ENCODE results near the gene ASB2.

ASB2 gene

DNA sequence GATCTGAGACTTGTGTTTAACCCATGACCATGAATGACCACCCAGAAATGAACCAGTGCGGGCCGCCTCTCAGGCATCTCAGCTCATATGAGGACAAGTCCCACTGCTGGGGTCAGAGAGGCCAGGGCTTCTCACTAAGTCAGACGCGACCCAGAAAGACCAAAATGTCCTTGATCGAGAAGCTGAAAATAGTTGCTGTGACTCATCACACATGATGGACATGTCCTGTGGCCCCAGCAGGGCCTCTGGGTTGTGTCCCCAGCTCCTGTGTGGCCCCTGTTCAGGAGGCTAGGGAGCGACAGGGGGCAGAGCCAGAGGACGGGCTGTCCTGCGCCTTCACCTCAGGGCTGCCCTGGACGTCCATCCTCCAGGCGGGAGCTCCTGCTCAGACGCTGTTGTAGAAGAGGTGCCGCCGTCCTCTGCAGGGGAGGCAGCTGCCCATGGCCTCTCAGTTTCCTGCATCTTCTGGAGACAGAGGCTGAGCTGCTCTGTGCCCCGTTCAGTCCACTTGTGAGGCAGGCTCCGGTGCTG, 78.2 kb downstream of the ASB2 start:
- DNase-seq: no peak

DNA sequence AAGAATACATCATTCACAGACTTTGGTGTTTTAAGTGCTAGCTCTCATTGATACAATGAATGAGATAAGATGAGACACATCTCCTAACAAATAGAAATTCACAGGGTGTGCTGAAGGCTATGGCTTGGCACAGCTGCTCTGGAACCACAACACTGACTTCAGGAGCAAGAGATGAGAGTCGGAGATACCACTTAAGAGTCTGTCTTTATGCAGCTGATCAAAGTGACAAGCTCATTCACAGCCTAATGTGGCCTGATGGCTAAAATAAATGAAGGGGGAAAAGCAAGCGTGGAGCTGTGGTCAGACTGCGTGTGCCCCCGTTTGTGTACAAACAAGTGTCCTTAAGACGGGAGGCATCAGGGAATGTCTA, 78.9 kb downstream of the ASB2 start:
- DNase-seq: no peak

GRCh38 chr14:93895023-93895604, 81.3 kb downstream of the ASB2 start:
- no peak for DNase-seq

- no peak for DNase-seq
Measured at GRCh38 chr14:93893661-93894261, 82.6 kb downstream of the ASB2 start.

- peak; percentile 26 for DNase-seq
Measured at GRCh38 chr14:93892923-93893558, 83.3 kb downstream of the ASB2 start.

- DNase-seq: no peak
Measured at GRCh38 chr14:93892505-93892839, 83.9 kb downstream of the ASB2 start.

DNA sequence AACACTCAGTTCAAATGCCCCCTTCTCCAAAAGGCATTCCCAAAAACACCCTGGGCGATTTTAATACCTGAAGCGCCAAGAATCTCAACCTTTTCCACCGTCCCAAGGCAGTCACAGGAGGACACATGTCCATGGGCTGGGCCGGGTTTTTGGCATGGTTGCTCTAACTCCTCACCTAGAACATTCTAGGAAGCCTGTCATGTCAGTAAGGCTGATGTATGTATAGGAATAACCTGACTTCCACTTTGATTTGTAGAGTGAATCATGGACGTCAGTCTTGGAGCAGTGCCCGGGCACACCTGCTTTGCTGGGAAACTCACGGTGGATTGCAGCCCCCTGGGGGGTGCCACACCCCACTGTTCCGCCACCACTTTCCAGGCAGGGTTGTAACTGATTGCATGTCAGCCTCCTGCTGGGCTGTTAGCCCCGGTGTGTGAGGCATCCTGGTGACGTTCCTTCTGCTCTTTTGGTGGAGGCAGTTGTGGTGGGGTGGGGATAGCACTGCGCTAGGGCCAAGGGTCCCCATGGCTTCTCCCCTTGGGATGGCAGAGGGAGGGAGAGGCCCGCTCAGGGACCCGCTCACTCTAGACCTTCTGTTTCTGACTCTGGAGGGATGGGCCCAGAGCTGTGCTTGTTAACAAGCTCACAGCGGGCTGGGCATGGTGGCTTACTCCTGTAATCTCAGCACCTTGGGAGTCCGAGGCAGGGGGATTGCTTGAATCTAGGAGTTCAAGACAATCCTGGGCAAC, 84.4 kb downstream of the ASB2 start:
- no peak for DNase-seq

DNA sequence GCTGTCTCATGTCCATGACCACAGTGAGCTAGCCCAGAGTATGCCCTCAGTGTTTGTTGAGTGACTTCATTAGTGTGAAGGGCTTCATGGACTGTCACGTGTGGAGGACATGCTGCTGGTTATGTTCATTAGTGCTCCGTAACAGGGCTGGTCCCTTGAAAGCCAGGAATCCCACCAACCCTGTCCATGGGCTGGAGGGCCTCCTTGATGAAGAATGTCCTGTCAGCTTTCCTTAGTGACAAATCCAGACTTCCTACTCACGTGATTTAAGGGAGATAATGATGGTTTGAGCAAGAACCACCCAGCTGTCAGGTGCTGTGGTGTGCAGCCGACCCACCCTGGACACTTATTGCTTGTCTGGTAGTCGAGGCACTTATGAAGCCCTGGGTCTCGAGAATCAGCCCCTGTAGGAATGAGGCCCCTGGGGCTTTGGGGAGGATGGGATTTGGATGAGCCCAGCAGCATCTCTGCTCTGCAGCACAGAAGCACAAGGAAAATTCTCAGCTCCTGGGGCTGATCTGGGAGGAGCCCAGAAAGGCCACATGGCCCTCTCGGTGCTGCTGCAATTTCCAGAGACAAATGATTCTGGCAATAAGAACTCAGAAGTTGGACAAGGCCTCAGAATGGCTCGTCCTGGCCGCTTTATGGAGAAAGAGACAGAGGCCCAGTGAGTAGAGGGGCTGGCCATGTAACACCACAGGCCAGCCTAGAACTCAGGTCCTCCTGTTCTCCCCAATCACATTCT, 86.5 kb downstream of the ASB2 start:
- no peak for DNase-seq

DNA sequence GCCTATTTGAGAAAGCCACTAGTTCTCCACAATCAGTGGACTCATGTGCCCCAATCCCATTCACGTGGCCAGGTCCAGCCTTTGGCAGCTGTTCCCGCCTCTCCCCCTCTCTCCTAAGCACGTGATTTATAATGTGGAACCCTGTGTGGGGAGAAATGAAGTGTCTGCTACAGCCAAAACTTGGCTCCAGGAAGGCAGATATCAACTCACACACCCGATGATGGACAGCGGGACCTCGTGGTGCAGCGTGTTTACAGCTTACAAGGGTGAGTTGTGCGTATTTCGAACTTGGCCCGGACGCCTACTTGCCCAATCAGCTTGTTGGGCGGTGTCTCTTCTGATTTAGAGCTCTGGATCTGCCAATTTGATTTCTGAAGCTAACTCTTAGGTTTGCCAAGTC, 87.4 kb downstream of the ASB2 start:
- DNase-seq: no peak

GRCh38 chr14:93884950-93885349, 91.4 kb downstream of the ASB2 start:
- no peak for DNase-seq
